GM19035 (cell line): Measurements from ENCODE around the gene EIF3C.
"Not testable (repeated sequence)": the region's sequence is repeated elsewhere in the genome, so short reads cannot be mapped to it uniquely, and the experiment has no call there.

Experiments
- ATAC-seq: cut with Tn5 transposase; IDR thresholded peaks from one replicate; pipeline ENCODE4 v1.9.1; 2021; ENCODE audit not compliant: unreplicated experiment

EIF3C gene

GRCh38 chr16:28711220-28712083, at the start of gene EIF3C:
EIF3C (plus strand) TSS chr16:28711464; CDS start chr16:28711687, 223 bp downstream.
- ATAC-seq, result peak; percentile 98

- ATAC-seq, result not testable (repeated sequence)
Measured at GRCh38 chr16:28666264-28666663, 45.0 kb upstream of the EIF3C start.

GRCh38 chr16:28667480-28667879, 43.8 kb upstream of the EIF3C start:
- not testable (repeated sequence) for ATAC-seq

- not testable (repeated sequence) for ATAC-seq
Measured at GRCh38 chr16:28668199-28668598, 43.1 kb upstream of the EIF3C start.

GRCh38 chr16:28688327-28688952, 22.8 kb upstream of the EIF3C start:
- ATAC-seq, result peak; percentile 70

GRCh38 chr16:28689425-28689824, 21.8 kb upstream of the EIF3C start:
- not testable (repeated sequence) for ATAC-seq

GRCh38 chr16:28691722-28692121, 19.5 kb upstream of the EIF3C start:
- not testable (repeated sequence) for ATAC-seq

GRCh38 chr16:28693257-28693950, 17.9 kb upstream of the EIF3C start:
- not testable (repeated sequence) for ATAC-seq

- not testable (repeated sequence) for ATAC-seq
Measured at GRCh38 chr16:28699792-28700191, 11.5 kb upstream of the EIF3C start.

- ATAC-seq, result not testable (repeated sequence)
Measured at GRCh38 chr16:28700349-28700748, 10.9 kb upstream of the EIF3C start.

- ATAC-seq, result not testable (repeated sequence)
Measured at GRCh38 chr16:28701384-28701783, 9.9 kb upstream of the EIF3C start.

GRCh38 chr16:28704246-28704645, 7.0 kb upstream of the EIF3C start:
- ATAC-seq, result not testable (repeated sequence)

- ATAC-seq, result not testable (repeated sequence)
Measured at GRCh38 chr16:28722852-28723650, 11.8 kb downstream of the EIF3C start.

- not testable (repeated sequence) for ATAC-seq
Measured at GRCh38 chr16:28731253-28731652, 20.0 kb downstream of the EIF3C start.

GRCh38 chr16:28732455-28733124, 21.3 kb downstream of the EIF3C start:
- not testable (repeated sequence) for ATAC-seq

GRCh38 chr16:28739787-28740186, 28.5 kb downstream of the EIF3C start:
- not testable (repeated sequence) for ATAC-seq

- not testable (repeated sequence) for ATAC-seq
Measured at GRCh38 chr16:28740631-28741030, 29.4 kb downstream of the EIF3C start.

GRCh38 chr16:28741295-28741694, 30.0 kb downstream of the EIF3C start:
- not testable (repeated sequence) for ATAC-seq

- ATAC-seq, result not testable (repeated sequence)
Measured at GRCh38 chr16:28746618-28747350, 35.5 kb downstream of the EIF3C start.
